Mucosa of rectum (tissue), 2 donors: ENCODE measurements around the gene AGBL1.

Experiments
- H3K27ac ChIP-seq, 2 donors: one replicate each; pipeline ENCODE4 v1.7.0; 2013; ENCODE audit warnings: inconsistent platforms in 2 of 2, low read depth in 2 of 2, low read length in 2 of 2
- H3K27me3 ChIP-seq, 2 donors: one replicate each; pipeline ENCODE4 v1.7.0; 2013; ENCODE audit warnings: low read length in 2 of 2; ENCODE audit not compliant: control insufficient read depth in 2 of 2, insufficient read depth in 2 of 2
- H3K36me3 ChIP-seq, 2 donors: one replicate each; pipeline ENCODE4 v1.7.0; 2013; ENCODE audit warnings: low read length in 2 of 2; ENCODE audit not compliant: control insufficient read depth in 2 of 2, insufficient read depth in 2 of 2
- H3K4me1 ChIP-seq, 2 donors: one replicate each; pipeline ENCODE4 v1.7.0; 2013; ENCODE audit warnings: low read length in 2 of 2, mild to moderate bottlenecking in 1 of 2; ENCODE audit not compliant: control insufficient read depth in 2 of 2, insufficient read depth in 2 of 2
- H3K4me3 ChIP-seq, 2 donors: one replicate each; pipeline ENCODE4 v1.7.0; 2013; ENCODE audit warnings: low read length in 2 of 2
- H3K9ac ChIP-seq, 2 donors: one replicate each; pipeline ENCODE4 v1.7.0; 2013; ENCODE audit warnings: low read length in 2 of 2, low read depth in 1 of 2, mild to moderate bottlenecking in 1 of 2
- H3K9me3 ChIP-seq, 2 donors: one replicate each; pipeline ENCODE4 v1.7.0; 2013; ENCODE audit warnings: low read length in 2 of 2; ENCODE audit not compliant: control insufficient read depth in 2 of 2
- donor health status: healthy.
- donor health status: Normal muscosa, but diverticular disease.

Gene AGBL1

GRCh38 chr15:86590461-86590860, 510.8 kb downstream of the AGBL1 start:
- H3K4me3 ChIP-seq = no peak overlapping the region
- no peaks in the 10 kb centered on the region for H3K9me3 ChIP-seq
- H3K9ac ChIP-seq = no peak overlapping the region
- H3K27me3 ChIP-seq = no peaks in the 10 kb centered on the region
- no peaks in the 10 kb centered on the region for H3K4me1 ChIP-seq
- no peaks in the 10 kb centered on the region for H3K36me3 ChIP-seq
- H3K27ac ChIP-seq = no peak overlapping the region

GRCh38 chr15:86591158-86591557, 511.5 kb downstream of the AGBL1 start:
- no peaks in the 10 kb centered on the region for H3K27me3 ChIP-seq
- H3K4me3 ChIP-seq = no peak overlapping the region
- no peaks in the 10 kb centered on the region for H3K9me3 ChIP-seq
- no peaks in the 10 kb centered on the region for H3K36me3 ChIP-seq
- no peak overlapping the region for H3K27ac ChIP-seq
- H3K9ac ChIP-seq = no peak overlapping the region
- H3K4me1 ChIP-seq = no peaks in the 10 kb centered on the region

DNA sequence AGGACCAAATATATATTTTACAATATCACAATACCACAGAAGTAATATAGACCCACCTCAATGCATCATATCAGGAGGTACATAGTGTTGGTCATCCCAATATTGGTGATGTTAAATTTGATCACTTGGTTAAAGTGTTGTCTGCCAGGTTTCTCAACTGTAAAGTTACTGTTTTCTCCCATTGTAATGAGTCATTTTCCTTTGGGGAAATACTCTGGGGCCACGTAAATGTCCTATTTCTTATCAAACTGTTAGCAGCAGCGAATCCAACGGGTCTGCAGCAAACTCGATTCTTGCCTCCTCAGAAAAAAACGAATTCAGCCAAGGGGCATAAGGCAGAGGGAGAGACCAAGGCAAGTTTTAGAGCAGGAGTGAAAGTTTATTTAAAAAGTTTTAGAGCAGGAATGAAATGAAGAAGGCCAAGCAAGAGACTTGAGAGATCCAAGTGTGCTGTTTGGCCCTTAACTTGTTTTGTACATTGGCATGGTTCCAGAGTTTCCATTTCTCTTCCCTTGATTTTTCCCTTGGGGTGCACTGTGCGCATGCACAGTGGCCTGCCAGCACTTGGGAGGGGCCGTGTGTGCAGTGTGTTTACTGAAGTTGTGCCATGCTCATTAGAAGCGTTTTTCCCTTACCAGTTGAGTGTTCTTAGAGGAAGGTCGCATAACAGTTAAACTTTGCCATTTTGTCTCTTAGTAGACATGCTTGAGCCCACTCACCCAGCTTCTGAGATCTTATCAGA, 512.5 kb downstream of the AGBL1 start:
- H3K4me3 ChIP-seq = no peak overlapping the region
- no peak overlapping the region for H3K27ac ChIP-seq

GRCh38 chr15:86595741-86596140, 516.1 kb downstream of the AGBL1 start:
- Histone ChIP-seq H3K27me3 (no peaks in the 10 kb centered on the region), H3K4me1 (no peaks in the 10 kb centered on the region), H3K9ac (no peak overlapping the region), H3K36me3 (no peaks in the 10 kb centered on the region), H3K4me3 (no peak overlapping the region), H3K9me3 (no peaks in the 10 kb centered on the region), H3K27ac (no peak overlapping the region)

More for the DNA sequence above, 512.5 kb downstream of the AGBL1 start:
- Histone ChIP-seq H3K9me3 (no peaks in the 10 kb centered on the region), H3K4me1 (no peaks in the 10 kb centered on the region), H3K27me3 (no peaks in the 10 kb centered on the region), H3K36me3 (no peaks in the 10 kb centered on the region), H3K9ac (no peak overlapping the region)

- Histone ChIP-seq H3K27ac (no peak overlapping the region), H3K4me3 (no peak overlapping the region), H3K36me3 (no peaks in the 10 kb centered on the region), H3K27me3 (no peaks in the 10 kb centered on the region), H3K9ac (no peak overlapping the region), H3K9me3 (no peaks in the 10 kb centered on the region), H3K4me1 (no peaks in the 10 kb centered on the region)
Measured at GRCh38 chr15:86603466-86603865, 523.8 kb downstream of the AGBL1 start.

DNA sequence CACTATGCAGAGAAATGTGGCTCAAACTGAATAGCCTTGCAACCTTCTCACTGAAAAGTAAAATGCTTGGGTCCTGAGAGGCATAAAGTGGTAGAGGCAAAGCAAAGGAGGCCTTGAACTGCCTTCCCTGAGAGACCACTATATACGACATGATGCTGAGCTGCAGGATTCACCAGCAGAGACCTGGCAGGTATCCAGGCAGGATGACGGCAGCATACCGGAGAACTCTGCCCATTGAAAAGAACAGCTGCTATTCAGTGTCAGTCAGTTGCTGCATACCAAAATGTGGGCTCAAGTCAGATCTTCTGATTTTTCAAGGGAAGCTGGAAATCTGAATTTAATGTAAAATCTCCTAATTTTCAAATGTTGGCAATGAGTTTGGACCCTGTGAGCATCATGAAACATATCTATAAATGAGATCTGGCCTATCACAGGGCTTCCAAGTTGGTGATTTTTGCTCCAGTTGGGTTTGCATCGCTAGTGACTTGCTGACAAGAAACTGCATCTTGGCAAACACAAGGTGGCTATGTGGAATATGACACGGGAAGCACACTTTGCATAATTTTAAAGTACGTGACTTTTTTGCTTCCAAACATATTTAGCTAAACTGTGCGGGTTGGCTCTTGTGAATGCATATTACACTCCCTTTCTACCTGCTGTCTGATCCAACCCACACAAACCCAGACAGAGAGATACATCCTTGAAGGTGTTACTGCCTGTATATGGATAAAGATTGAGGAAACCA, 529.0 kb downstream of the AGBL1 start:
- Histone ChIP-seq H3K27ac (no peak overlapping the region), H3K36me3 (no peaks in the 10 kb centered on the region), H3K9me3 (no peaks in the 10 kb centered on the region), H3K4me3 (no peak overlapping the region), H3K9ac (no peak overlapping the region), H3K4me1 (no peaks in the 10 kb centered on the region), H3K27me3 (no peaks in the 10 kb centered on the region)

GRCh38 chr15:86609275-86609674, 529.6 kb downstream of the AGBL1 start:
- Histone ChIP-seq H3K27me3 (no peaks in the 10 kb centered on the region), H3K9ac (no peak overlapping the region), H3K4me3 (no peak overlapping the region), H3K36me3 (no peaks in the 10 kb centered on the region), H3K27ac (no peak overlapping the region), H3K4me1 (no peaks in the 10 kb centered on the region), H3K9me3 (no peaks in the 10 kb centered on the region)

DNA sequence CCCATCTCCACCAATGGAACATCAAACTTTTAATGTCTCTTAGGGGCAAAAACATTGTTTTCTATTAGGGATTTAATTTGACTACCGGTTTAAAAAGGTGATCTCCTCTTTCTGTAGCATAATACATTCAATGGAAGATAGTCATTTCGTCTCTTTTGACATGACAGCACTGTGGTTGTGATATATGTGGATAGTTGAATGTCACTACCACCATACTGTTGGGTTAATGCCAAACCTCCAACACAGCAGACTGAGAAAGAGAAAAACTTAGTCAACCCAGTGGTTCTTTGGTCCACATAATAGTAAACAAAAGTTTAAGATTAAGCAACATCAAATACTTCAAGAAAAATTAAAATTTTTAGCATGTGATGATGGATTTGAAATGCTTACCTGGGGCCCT, 530.4 kb downstream of the AGBL1 start:
- Histone ChIP-seq H3K36me3 (no peaks in the 10 kb centered on the region), H3K27ac (no peak overlapping the region), H3K4me1 (no peaks in the 10 kb centered on the region), H3K9ac (no peak overlapping the region), H3K4me3 (no peak overlapping the region), H3K9me3 (no peaks in the 10 kb centered on the region), H3K27me3 (no peaks in the 10 kb centered on the region)

DNA sequence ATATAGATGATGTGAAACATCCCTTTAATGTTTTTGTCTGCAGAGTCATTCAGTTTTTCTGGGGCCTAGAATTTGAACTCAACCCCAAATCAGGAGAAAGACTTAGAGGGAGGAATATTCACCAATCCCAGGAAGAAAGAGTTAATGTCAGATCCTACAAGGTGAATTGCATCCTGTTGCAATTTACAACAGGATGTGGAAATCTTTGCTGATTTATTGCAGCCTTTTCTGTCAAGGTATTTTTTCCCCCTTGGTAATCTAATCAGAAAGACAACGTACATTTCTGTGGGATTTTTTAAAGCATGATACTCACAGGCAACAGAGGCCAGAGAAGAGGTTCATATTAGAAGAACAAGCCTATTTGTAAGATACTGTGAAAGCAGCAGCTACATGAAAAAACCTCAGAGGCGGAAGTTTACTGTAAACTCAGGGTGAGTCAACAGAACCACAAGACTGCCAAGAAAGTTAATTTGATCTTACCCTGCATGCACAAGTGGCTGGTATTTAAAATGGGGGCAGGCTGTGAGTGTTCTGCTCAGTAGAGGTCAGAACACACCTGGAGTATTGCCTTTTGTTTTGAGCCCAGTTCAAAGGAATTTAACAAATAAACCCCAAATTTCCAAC, 531.9 kb downstream of the AGBL1 start:
- peaks cover 0 to 3% of the 10 kb centered on the region in 2 donors for H3K4me1 ChIP-seq
- H3K27ac ChIP-seq = peak overlapping the region in 1 of 2 donors; percentile 46
- no peaks in the 10 kb centered on the region for H3K36me3 ChIP-seq
- H3K4me3 ChIP-seq = no peak overlapping the region
- no peak overlapping the region for H3K9ac ChIP-seq
- no peaks in the 10 kb centered on the region for H3K9me3 ChIP-seq
- no peaks in the 10 kb centered on the region for H3K27me3 ChIP-seq

- Histone ChIP-seq H3K4me3 (no peak overlapping the region), H3K27ac (no peak overlapping the region), H3K27me3 (no peaks in the 10 kb centered on the region), H3K4me1 (peaks cover 3% of the 10 kb centered on the region in 2 donors), H3K9ac (no peak overlapping the region), H3K9me3 (no peaks in the 10 kb centered on the region), H3K36me3 (no peaks in the 10 kb centered on the region)
Measured at GRCh38 chr15:86615411-86615810, 535.7 kb downstream of the AGBL1 start.
